GM11168 (cell line): Measurements from ENCODE around the gene RAB11FIP3.
"Not testable (repeated sequence)": the region's sequence is repeated elsewhere in the genome, so short reads cannot be mapped to it uniquely, and the experiment has no call there.

Experiments used
- in situ Hi-C: fragments of 300-500 bp; cut with MboI; formaldehyde crosslinking; loops from one replicate; pipeline ENCODE4 v1.12.0; 2022; ENCODE audit warnings: low sequenced_read_pairs; ENCODE audit not compliant: unreplicated experiment

RAB11FIP3 gene

GRCh38 chr16:425082-425718, at the start of gene RAB11FIP3:
Gene RAB11FIP3 (plus strand): TSS chr16:425649. CDS start chr16:426007, 358 bp downstream.
- in situ Hi-C loops: no loop called here

- in situ Hi-C loops: no loop called here
Observed at GRCh38 chr16:375927-376816, 49.3 kb upstream of the RAB11FIP3 start.

- in situ Hi-C loops: no loop called here
Observed at GRCh38 chr16:376817-377418, 48.5 kb upstream of the RAB11FIP3 start.

- in situ Hi-C loops: no loop called here
Observed at GRCh38 chr16:377419-377951, 48.0 kb upstream of the RAB11FIP3 start.

GRCh38 chr16:378113-378820, 47.2 kb upstream of the RAB11FIP3 start:
- in situ Hi-C loops: not testable (repeated sequence)

- in situ Hi-C loops: no loop called here
Observed at GRCh38 chr16:378821-379182, 46.6 kb upstream of the RAB11FIP3 start.

GRCh38 chr16:379183-379960, 46.1 kb upstream of the RAB11FIP3 start:
- in situ Hi-C loops: no loop called here

- in situ Hi-C loops: no loop called here
Observed at GRCh38 chr16:379961-380761, 45.3 kb upstream of the RAB11FIP3 start.

- in situ Hi-C loops: no loop called here
Observed at GRCh38 chr16:380762-381011, 44.8 kb upstream of the RAB11FIP3 start.

GRCh38 chr16:381012-381788, 44.2 kb upstream of the RAB11FIP3 start:
- in situ Hi-C loops: no loop called here

GRCh38 chr16:381789-382717, 43.4 kb upstream of the RAB11FIP3 start, which contains the start of gene PGAP6:
Gene PGAP6 (minus strand): TSS chr16:381978. CDS start chr16:381821, 157 bp downstream.
- in situ Hi-C loops: no loop called here

GRCh38 chr16:383326-384051, 42.0 kb upstream of the RAB11FIP3 start:
- in situ Hi-C loops: no loop called here

GRCh38 chr16:386641-387156, 38.8 kb upstream of the RAB11FIP3 start:
- in situ Hi-C loops: no loop called here

- in situ Hi-C loops: not testable (repeated sequence)
Observed at GRCh38 chr16:387761-388666, 37.4 kb upstream of the RAB11FIP3 start.

GRCh38 chr16:389352-389751, 36.1 kb upstream of the RAB11FIP3 start:
- in situ Hi-C loops: no loop called here
